Caco-2 (cell line): ENCODE data around the gene ATAT1. TPM values are rescaled to one million over a fixed set of nuclear protein-coding genes. Genes with fewer than 3 reads are reported as not detected.

Source experiments
- BruUV-seq: library from RNA; stranded (reverse); fragments of 400-500 nt; replicated peaks from 2 replicates; lab custom pipeline; 2021; lab: Mats Ljungman, UMichigan
- CTCF ChIA-PET: fragments of 300-600 bp; sonication (Branson Sonifier 250); formaldehyde crosslinking; loops from one replicate; lab custom pipeline; 2022; ENCODE audit warnings: antibody characterized with exemption; lab: Charles Lee
- POLR2A ChIA-PET: fragments of 300-600 bp; sonication (Branson Sonifier 250); formaldehyde crosslinking; loops from one replicate; lab custom pipeline; 2022; ENCODE audit warnings: antibody characterized with exemption; lab: Charles Lee
- DNase-seq, 2 experiments: peaks; one replicate each; pipeline versions ENCODE4 v3.0.0 to v3.0.0-alpha.2; 2020 to 2022
- H3K27me3 ChIP-seq: replicated peaks from 2 replicates; pipeline ENCODE4 v1.6.0; 2011; ENCODE audit warnings: low read length; ENCODE audit not compliant: control insufficient read depth, insufficient read depth
- H3K36me3 ChIP-seq: 2 replicates; pipeline ENCODE4 v1.5.1; 2011; ENCODE audit warnings: low read length; ENCODE audit not compliant: control insufficient read depth, insufficient read depth
- H3K4me1 ChIP-seq: fragments of 250-450 bp; sonication (Bioruptor Pico); 2 replicates; pipeline ENCODE4 v1.5.1; 2020; ENCODE audit warnings: mild to moderate bottlenecking
- H3K4me3 ChIP-seq: 2 replicates; pipeline ENCODE4 v1.5.1; 2011; ENCODE audit warnings: low read depth, mild to moderate bottlenecking, control low read depth, low read length
- H3K9me3 ChIP-seq: fragments of 250-450 bp; sonication (Bioruptor Pico); 2 replicates; pipeline ENCODE4 v1.5.1; 2020; ENCODE audit warnings: mild to moderate bottlenecking, moderate library complexity
- H3K27ac Mint-ChIP-seq: one replicate; pipeline ENCODE4 v1.8.0; 2022; ENCODE audit warnings: mixed read lengths; ENCODE audit not compliant: unreplicated experiment
- H3K27me3 Mint-ChIP-seq: one replicate; pipeline ENCODE4 v1.8.0; 2022; ENCODE audit warnings: mixed read lengths; ENCODE audit not compliant: insufficient read depth, unreplicated experiment
- H3K36me3 Mint-ChIP-seq: one replicate; pipeline ENCODE4 v1.8.0; 2022; ENCODE audit warnings: mild to moderate bottlenecking, mixed read lengths; ENCODE audit not compliant: insufficient read depth, unreplicated experiment
- H3K4me1 Mint-ChIP-seq: one replicate; pipeline ENCODE4 v1.8.0; 2022; ENCODE audit warnings: low read depth, mixed read lengths; ENCODE audit not compliant: unreplicated experiment
- H3K4me3 Mint-ChIP-seq: one replicate; pipeline ENCODE4 v1.8.0; 2022; ENCODE audit warnings: mild to moderate bottlenecking, moderate library complexity, mixed read lengths; ENCODE audit not compliant: unreplicated experiment
- H3K9me3 Mint-ChIP-seq: one replicate; pipeline ENCODE4 v1.8.0; 2022; ENCODE audit warnings: mixed read lengths; ENCODE audit not compliant: unreplicated experiment
- CTCF ChIP-seq, 2 experiments: fragments of 200-600 bp in 1 of 2; IDR thresholded peaks; 1 replicate in 1 of 2; 2 replicates in 1 of 2; pipeline versions ENCODE4 v1.5.1 to v1.8.0; 2011 to 2022; ENCODE audit warnings: antibody characterized with exemption in 1 of 2, control low read depth in 1 of 2, inconsistent platforms in 1 of 2, low read depth in 1 of 2, low read length in 1 of 2, mild to moderate bottlenecking in 1 of 2, moderate library complexity in 1 of 2; ENCODE audit not compliant: insufficient read depth in 1 of 2, severe bottlenecking in 1 of 2, unreplicated experiment in 1 of 2
- intact Hi-C: fragments of 100-400 bp; cut with micrococcal nuclease; formaldehyde crosslinking; loops from one replicate; pipeline ENCODE4 v1.10.0; 2022; ENCODE audit not compliant: unreplicated experiment
- total RNA-seq: library from RNA; stranded (reverse); gene quantifications from 2 replicates; pipeline ENCODE4 v1.2.3, GENCODE V29; 2022

ATAT1 gene
- total RNA-seq, 1 experiment from 2014 or later, result 17.9 TPM

GRCh38 chr6:30611150-30611855 is 15.4 kb upstream of the ATAT1 start:
- no peak overlapping the region for H3K4me3 ChIP-seq
- no TSS peak for BruUV-seq
- H3K27me3 ChIP-seq, result no peaks in the 10 kb centered on the region
- H3K4me1 Mint-ChIP-seq, result peaks cover 15% of the 10 kb centered on the region
- H3K36me3 ChIP-seq, result peaks cover 3% of the 10 kb centered on the region
- ChIA-PET POLR2A (interaction anchor here (1.0 kb wide), 1 partner anchor 10 kb away, joined by 4 read pairs; no protein-coding TSS in a partner anchor), CTCF (interaction anchor here (0.8 kb wide), 1 partner anchor 129 kb away, joined by 3 read pairs; no protein-coding TSS in a partner anchor)
- no peak for DNase-seq
- intact Hi-C loops, result no loop called here
- no peak for TF ChIP-seq CTCF (IDR thresholded peaks at IDR 0.05; ENCODE audit: insufficient read depth in 1 of 2, low read depth in 1 of 2, low read length in 1 of 2, severe bottlenecking in 1 of 2, unreplicated experiment in 1 of 2)
- peak overlapping the region; percentile 25 for H3K4me3 Mint-ChIP-seq
- no peaks in the 10 kb centered on the region for H3K9me3 ChIP-seq
- H3K27ac Mint-ChIP-seq, result no peak overlapping the region
- no peaks in the 10 kb centered on the region for H3K9me3 Mint-ChIP-seq
- no peaks in the 10 kb centered on the region for H3K27me3 Mint-ChIP-seq
- no peaks in the 10 kb centered on the region for H3K4me1 ChIP-seq
- peaks cover 90% of the 10 kb centered on the region for H3K36me3 Mint-ChIP-seq

- Mint-ChIP-seq H3K9me3 (no peaks in the 10 kb centered on the region), H3K36me3 (peaks cover 90% of the 10 kb centered on the region), H3K4me1 (peaks cover 16% of the 10 kb centered on the region), H3K27ac (no peak overlapping the region), H3K4me3 (peak overlapping the region; percentile 25), H3K27me3 (no peaks in the 10 kb centered on the region)
- Histone ChIP-seq H3K36me3 (peaks cover 5% of the 10 kb centered on the region), H3K4me3 (no peak overlapping the region), H3K27me3 (no peaks in the 10 kb centered on the region), H3K4me1 (no peaks in the 10 kb centered on the region), H3K9me3 (no peaks in the 10 kb centered on the region)
- no peak for DNase-seq
- TF ChIP-seq CTCF (IDR thresholded peaks at IDR 0.05; ENCODE audit: insufficient read depth in 1 of 2, low read depth in 1 of 2, low read length in 1 of 2, severe bottlenecking in 1 of 2, unreplicated experiment in 1 of 2), result no peak
- POLR2A ChIA-PET, result no interaction called here
- CTCF ChIA-PET, result interaction anchor here (0.8 kb wide), 1 partner anchor 130 kb away, joined by 3 read pairs; no protein-coding TSS in a partner anchor
- no TSS peak for BruUV-seq
- intact Hi-C loops, result no loop called here
Measured at GRCh38 chr6:30611856-30612194, 14.8 kb upstream of the ATAT1 start.

DNA sequence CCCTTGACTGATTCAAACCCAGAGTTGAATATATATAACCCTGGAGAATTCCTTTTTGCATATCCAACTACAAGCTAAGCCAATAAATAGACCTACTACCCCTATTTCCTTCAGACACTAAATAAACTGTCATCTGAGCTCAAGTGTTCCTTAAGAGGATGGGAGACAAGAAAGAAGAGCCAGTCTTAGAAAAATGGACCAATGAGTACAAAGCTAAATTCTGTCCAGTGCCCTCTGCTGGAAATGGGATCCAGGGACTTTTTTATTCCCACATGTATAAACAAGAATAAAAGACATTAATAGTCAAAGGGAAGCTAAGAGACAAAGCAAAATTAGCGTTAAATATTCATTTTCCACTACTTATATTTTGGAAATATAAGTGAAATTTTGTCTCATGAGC is 14.5 kb upstream of the ATAT1 start:
- no peaks in the 10 kb centered on the region for H3K9me3 Mint-ChIP-seq
- ChIA-PET POLR2A (interaction anchor here (1.0 to 1.3 kb wide), 3 partner anchors 12 to 105 kb away, joined by 4 read pairs; partner anchors contain the start of gene MDC1), CTCF (interaction anchor here (0.8 kb wide), 1 partner anchor 130 kb away, joined by 3 read pairs; no protein-coding TSS in a partner anchor)
- TF ChIP-seq CTCF (IDR thresholded peaks at IDR 0.05; ENCODE audit: insufficient read depth in 1 of 2, low read depth in 1 of 2, low read length in 1 of 2, severe bottlenecking in 1 of 2, unreplicated experiment in 1 of 2), result peak in 1 of 2 experiments; percentile 26
- no TSS peak for BruUV-seq
- H3K4me1 ChIP-seq, result no peaks in the 10 kb centered on the region
- intact Hi-C loops, result no loop called here
- peaks cover 20% of the 10 kb centered on the region for H3K4me1 Mint-ChIP-seq
- H3K9me3 ChIP-seq, result no peaks in the 10 kb centered on the region
- H3K27me3 ChIP-seq, result no peaks in the 10 kb centered on the region
- H3K36me3 ChIP-seq, result peaks cover 5% of the 10 kb centered on the region
- H3K4me3 ChIP-seq, result no peak overlapping the region
- H3K4me3 Mint-ChIP-seq, result no peak overlapping the region
- no peak for DNase-seq
- peaks cover 91% of the 10 kb centered on the region for H3K36me3 Mint-ChIP-seq
- H3K27me3 Mint-ChIP-seq, result peaks cover 3% of the 10 kb centered on the region
- no peak overlapping the region for H3K27ac Mint-ChIP-seq
